GM12892 (cell line): ENCODE data around the gene DDX49.

ENCODE experiments used
- POLR2A ChIP-seq: IDR thresholded peaks from 2 replicates; pipeline ENCODE4 v1.6.1; 2011; ENCODE audit warnings: low read depth, low read length, control low read depth
- POLR2AphosphoS5 ChIP-seq: IDR thresholded peaks from 2 replicates; pipeline ENCODE4 v1.6.1; 2011; ENCODE audit warnings: low read depth, low read length, control low read depth

DNA sequence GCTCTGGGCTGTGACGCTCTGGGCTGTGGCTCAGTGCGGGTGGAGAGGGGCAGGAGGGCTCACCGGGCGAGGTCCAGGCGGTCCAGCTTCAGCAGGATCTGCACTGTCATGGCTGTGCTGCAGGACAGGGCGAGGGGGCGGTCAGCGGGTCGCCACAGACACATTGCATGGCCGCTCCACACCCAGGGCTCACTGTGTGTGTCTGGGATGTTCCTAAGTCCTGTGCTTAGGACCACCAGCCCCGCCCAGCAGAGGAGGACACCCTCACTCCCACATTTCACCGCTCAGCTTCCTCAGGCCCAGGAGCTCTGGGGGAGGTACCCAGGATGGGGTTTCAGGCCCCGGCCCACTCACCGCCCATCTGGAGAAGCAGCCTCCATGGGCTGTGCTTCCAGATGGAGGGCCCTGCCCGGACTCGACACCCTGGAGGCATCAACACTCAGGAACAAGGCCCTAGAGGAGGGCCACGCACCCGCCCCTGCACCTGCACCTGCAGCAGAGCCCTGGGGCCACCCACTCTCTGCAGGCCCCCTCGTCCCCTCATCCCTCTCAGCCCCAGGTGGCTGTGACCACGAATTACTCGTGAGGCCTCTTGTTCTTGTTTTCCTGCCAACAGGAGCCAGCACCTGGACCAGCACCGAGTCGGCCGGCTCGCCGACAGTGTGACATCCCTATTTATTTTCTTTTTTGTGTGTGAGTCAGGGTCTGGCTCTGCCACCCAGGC, 13.8 kb upstream of the DDX49 start:
- TF ChIP-seq POLR2A (no peak), POLR2AphosphoS5 (peak; percentile 66; the same call in 1 of the 2 replicates)
